GM21360 (cell line): ENCODE measurements around the gene ITIH6.
"Not testable (repeated sequence)": the region's sequence is repeated elsewhere in the genome, so short reads cannot be mapped to it uniquely, and the experiment has no call there.

Experiments used
- ATAC-seq: cut with Tn5 transposase; IDR thresholded peaks from one replicate; pipeline ENCODE4 v1.9.1; 2021; ENCODE audit warnings: mild to moderate bottlenecking, moderate library complexity; ENCODE audit not compliant: unreplicated experiment

Gene ITIH6

DNA sequence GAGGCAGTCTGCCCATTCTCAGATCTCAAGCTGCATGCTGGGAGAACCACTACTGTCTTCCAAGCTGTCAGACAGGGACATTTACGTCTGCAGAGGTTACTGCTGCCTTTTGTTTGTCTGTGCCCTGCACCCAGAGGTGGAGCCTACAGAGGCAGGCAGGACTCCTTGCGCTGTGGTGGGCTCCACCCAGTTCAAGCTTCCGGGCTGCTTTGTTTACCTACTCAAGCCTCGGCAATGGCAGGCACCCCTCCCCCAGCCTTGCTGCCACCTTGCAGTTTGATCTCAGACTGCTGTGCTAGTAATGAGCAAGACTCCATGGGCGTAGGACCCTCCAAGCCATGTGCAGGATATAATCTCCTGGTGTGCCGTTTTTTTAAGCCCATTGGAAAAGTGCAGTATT lies 59.5 kb downstream of the ITIH6 start:
- ATAC-seq: not testable (repeated sequence)

DNA sequence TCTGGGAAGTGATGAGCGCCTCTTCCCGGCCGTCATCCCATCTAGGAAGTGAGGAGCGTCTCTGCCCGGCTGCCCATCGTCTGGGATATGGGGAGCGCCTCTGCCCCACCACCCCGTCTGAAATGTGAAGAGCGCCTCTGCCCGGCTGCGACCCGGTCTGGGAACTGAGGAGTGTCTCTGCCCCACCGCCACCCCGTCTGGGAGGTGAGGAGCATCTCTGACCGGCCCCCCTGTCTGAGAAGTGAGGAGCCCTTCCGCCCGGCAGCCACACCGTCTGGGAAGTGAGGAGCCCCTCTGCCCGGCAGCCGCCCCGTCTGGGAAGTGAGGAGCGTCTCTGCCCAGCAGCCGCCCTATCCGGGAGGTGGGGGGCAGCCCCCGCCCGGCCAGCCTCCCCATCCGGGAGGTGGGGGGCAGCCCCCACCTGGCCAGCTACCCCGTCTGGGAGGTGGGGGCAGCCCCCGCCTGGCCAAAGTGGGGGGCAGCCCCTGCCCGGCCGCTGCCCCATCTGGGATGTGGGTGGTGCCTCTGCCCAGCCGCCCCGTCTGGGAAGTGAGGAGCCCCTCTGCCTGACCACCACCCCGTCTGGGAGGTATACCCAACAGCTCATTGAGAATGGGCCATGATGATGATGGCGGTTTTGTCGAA lies 61.6 kb downstream of the ITIH6 start:
- ATAC-seq: not testable (repeated sequence)

DNA sequence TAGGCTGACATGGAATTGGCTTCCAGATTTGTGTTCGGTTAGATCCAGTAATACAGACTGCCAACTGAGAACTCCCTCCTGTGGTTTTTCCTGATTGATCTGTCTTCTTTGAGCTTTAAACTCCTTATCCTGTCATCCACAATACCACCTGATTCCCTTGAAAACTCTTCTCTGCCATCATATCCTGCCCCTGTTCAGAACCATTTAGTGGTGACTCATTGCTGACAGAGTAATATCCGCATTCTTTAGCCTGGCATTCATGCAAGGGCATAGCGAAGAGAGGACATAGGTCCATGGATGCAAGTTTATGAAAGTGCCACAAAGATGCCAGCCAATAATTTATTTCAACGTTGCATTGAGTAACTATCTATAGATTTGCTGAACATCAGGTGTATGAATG lies 76.6 kb downstream of the ITIH6 start:
- no peak for ATAC-seq

DNA sequence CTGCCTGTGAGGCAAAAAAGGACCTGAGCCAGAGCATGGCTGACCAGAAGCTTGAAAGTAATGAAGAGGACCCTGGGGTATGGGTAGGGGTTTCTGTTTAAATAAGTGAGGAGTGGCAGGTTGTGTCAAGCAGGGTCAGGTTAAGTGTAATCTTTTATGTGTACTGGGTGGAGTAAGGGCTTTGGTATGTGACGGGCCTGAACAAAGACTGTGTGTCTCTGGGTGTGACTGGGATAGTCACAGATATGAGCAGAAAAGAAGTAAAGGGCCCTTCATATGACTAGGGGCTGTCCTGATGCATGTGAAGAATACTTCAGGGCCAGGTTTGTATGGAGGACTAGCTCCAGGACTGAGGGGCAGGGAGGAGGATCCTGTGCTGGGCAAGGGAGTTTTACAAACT lies 82.4 kb downstream of the ITIH6 start:
- no peak for ATAC-seq

DNA sequence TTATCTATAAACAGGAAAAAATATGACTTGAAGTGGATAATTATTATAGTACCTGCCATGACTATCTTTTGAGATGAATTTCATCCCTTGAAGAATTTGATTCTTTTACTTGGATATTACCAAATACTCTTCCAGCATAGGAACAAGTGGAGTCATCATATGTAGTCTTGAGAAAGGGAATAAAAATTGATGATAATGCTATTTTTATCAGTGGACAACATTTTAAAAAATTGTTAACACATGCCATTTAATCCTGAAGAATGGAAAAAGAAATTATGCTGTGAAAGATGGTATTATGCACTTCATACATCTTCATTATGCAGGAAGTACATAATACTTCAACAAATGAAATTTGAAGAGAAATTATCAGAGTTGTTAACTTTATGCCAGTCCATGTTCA lies 83.6 kb downstream of the ITIH6 start:
- no peak for ATAC-seq

DNA sequence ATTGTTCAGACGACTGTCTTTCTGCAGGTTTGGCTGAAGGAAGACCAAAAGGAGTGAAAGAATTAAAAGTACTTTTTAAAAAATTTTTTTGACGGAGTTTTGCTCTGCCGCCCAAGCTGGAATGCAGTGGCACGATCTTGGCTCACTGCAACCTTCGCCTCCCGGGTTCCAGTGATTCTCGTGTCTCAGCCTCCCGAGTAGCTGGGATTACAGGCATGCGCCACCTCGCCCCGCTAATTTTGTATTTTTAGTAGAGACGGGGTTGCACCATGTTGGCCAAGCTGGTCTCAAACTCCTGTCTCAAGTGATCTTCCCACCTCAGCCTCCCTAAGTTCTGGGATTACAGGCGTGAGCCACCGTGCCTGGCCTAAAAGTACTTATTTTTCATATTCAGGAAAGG lies 86.3 kb downstream of the ITIH6 start:
- ATAC-seq: no peak

DNA sequence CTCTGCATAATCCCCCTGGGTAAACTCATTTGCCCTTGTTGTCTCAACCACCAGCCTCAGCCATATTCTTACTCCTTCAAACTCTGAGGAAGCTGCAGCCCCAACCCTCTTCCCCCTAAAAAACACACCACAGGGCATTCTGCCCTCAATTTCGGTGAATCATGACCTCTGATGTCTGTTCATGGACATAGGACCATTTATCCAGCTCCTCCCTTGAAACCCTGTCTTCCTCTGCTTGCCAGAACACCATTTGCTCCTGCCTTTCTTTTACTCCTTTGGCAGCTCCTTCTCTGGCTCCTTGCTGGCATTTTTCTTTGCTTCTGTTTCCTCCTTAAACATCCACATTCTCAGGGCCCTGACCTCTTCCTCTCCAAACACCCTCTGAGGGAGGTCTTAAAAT lies 87.1 kb downstream of the ITIH6 start:
- no peak for ATAC-seq

DNA sequence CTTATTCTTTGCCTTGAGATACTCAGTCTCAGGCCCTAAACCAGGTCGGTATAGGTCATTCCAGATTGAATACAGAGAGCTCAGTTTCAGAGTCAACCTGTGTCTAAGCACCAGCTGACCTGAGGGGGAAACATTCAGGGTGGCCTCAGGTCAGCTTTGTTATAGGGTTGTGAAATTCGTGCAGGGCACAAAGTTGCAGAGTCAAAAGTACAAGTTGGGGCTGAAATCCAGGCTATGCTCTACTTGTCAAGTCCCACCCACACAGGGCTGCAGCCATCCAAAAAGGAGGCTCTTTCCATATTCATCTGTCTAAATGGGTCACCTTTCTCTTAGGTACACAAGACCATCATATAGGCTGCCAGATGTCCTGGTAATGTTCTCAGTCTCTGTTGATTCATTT lies 89.7 kb downstream of the ITIH6 start:
- no peak for ATAC-seq
